Glomerular visceral epithelial cell (primary cell): Measurements from ENCODE around the gene TMEM108.
A peak's percentile ranks its signal among the peaks of the same experiment; 100 is the strongest.

Source experiments
- DNase-seq: peaks from one replicate; pipeline ENCODE4 v3.0.0-alpha.2; 2016; ENCODE audit errors: extremely low spot score

The TMEM108 gene

DNA sequence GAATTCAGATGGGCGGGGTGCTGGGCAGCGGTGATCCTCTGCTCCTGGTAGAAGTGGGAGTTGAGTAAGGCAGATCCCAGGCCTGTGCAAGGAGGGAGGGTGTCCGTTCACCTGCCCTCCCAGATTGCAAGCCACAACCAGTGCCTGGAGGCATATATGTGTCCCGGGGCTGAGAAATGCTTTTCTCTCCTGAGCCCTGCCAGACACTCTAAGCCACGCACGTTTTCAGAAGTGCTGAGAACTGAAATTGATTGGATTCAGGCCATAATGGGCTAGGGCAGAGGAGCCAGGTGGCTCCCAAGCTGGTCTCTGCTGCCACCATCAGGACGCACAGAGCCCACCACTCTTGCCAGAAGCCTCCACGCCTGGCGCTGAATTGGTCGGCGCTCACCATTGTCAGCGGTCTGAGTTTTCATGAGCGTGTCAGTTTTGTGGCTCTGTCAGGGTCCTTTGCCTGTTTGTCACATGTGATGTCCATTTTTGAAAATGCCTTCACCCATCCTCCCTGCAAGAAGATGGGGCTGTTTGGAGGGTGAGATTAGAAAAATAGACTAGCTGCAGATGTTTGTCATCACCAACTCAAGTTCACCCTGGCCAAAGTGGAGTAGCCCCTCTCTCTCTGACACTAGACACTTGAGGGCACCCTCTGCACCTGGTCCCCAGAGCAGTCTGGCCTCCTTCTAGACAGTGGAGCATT lies 346.3 kb downstream of the TMEM108 start:
- peak; percentile 45 for DNase-seq

DNA sequence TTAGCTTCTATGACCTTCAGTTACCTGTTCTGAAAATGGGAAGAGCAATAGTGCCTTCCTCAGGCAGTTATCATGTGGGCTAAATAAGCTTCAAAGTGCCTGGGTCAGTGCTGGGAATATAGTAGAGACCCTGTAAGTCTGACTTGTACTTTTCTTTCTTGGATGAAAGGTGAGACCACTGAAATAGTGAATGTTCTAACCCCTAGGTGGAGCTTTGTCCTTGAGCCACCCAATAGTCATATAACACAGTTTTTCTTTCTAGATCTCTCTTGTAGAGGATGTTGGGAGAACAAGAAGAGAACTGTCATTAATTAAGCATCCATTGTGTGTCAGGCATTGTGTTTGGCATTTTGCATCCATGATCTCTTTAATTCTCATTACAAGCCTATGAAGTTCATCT lies 348.7 kb downstream of the TMEM108 start:
- no peak for DNase-seq

DNA sequence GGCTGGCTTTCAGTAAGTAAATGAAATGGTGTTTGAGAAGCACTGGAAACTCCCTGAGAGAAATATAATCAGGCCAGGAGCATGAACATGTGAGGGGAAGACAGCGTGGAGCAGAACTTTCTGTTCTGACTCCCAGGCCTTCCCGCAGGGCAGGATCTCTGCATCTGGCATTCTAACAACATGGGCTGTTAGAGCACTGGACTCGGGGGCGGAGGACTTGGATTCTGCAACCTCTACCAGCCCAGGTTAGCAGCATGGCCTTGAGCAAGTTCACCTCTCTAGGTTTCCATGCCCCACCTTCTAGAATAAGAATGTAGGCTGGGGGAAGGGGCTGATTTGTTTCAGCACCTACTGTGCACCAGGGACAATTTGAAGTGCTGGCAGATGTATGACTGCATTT lies 349.1 kb downstream of the TMEM108 start:
- DNase-seq = no peak

DNA sequence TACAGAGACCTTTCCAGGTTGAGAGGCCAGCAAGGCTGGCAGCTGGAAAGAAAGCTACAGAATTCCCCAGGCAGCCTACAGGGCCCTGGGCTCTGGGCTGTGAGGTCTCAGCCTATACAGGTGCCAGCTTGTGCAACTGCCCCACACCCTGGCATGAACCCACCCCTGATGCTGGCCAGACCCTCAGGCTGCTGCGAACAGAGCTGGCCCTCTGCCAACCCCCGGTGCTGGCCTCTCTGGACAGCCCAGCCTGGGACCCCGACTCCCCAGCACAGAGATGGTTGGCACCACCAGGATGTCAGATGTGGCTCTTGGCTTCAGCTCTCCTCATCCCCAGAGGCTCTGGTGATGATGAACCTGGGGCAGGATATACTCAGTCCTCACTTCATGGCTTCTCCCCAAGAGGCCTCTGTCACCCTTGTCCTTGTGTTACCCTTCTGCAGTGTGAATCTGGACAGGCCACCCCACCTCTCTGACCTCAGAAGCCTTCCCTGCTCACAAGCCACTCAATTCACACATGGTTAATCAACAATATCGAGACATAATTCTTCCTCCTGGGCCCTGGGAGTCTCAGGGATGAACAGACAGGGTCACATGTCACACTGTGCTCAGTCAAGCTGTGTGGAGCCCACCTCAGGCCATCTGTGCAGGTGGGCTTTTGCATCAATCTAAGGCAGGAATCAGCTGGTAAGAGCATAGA lies 350.7 kb downstream of the TMEM108 start:
- DNase-seq = no peak

DNA sequence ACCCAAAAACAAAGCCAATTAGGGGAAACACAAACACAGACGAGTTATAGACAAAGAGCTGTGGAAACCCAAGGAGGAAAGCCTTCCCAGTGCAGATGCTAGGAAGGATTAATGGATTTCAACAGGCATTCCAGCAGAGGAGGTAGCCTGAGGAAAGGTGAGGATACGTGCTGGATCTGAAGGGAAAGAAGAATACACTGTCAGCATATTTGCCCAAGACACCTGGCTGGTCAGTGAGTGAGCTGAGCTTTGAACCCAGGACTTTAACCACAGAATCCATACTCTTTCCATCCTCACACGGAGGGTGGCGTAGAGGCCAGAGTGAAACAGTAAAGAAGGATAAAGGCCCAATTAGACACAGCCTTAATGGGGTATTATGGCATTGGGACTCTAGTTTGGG lies 352.5 kb downstream of the TMEM108 start:
- no peak for DNase-seq

DNA sequence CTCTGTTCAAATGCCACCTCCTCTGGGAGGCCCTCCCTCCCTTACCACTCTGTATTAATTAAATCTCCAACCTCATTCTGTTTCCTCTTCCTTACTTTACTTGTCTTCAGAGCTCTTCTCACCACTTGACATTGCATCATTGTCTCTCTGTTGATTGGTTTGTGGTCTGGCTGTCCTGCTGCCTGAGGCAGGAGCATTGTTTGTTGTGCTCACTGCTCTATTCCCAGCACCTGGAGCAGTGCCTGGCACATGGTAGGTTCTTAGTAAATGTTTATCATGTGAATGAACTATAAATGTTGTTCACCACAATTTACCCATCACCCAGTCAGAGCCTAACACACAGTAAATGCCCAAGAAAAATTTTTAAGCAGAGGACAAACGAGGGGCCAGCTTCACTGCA lies 355.0 kb downstream of the TMEM108 start:
- no peak for DNase-seq

DNA sequence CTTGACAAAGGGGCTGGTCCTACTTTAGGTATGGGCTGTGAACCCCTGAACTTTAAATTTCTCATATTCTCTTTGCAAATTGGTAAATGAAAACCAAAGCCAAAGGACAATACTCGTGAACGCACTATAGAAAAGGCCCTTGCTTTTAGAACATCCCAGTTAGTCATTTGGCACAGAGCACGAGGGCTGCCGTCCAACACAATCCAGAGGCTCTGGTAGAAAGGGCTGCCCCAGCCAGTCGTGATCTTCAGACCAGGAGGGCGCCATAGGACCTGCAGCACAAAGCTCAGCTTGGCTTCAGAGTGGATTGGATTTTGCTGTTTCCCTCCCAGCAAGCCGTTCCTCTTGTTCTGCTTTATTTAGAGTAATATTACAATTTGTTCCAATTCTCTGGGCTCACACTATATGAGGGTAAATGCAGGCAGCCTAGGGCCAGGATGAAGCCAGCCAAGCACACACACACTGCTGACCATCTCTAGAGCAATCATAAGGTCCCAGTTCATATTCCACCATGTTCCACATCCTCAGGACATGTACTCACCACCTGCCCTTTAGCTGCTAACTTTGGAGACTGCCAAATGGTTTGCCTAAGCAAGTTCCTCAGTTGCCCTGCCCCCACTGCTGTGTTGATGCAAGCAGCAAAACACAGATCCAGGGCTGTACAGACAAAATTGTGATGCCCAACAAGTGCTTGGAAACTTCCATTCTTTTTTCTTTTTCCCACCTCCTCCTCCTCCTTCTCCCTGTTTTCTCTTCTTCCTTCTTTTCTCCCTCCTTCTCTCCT lies 355.7 kb downstream of the TMEM108 start:
- DNase-seq = no peak

DNA sequence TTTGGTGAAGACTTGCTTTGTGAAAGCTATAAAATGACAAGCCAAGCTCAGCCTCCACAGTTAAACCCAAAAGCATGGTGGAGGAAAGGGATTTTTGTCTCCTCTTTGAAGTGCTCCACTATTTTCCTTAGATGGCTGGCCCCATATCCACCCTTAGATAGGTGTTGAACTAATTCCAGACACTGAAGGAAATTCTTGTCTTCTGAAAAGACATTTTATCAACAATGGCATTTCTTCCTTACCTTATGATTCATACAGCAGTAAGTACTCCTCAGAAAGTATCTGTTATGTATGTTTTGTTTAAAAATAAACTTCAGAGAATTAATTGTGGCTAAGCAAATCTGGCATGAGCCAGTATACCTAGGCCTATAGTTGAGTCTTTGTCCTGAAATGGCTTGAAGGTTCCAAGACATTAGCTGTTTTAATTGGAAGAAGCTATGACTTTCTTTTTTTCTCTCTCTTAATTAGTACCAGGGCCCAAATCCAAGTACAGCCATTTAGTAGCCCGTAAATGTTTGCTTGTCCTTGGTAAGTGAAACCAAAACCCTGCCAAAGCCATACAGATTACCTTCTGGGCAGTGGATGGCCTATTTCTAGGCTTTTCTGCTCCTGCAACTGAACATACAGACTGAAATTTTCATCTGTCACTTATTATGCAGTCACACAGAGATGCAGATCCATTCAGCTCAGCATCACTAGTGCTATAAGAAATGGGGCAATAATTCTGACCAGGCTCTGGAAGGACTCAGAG lies 356.5 kb downstream of the TMEM108 start:
- DNase-seq = no peak

DNA sequence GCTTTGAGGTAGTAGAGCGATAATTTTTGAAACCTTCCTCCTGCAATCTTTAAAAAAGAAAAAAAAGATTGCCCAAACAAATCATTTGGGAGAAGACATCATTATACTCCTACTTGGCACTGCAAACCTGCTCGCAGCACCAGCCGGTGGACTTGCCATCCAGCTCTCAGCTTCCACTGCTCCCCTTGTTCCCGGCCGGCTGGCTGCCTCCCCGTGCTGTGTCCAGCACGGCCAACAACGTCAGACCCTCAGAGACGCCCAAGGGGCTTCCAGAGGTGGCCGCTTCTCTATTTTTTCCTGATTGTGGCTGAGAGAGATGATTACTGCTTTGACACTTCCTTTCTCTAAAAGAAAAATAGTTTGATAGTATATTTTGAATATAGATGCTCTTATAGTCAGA lies 358.7 kb downstream of the TMEM108 start:
- DNase-seq = no peak

DNA sequence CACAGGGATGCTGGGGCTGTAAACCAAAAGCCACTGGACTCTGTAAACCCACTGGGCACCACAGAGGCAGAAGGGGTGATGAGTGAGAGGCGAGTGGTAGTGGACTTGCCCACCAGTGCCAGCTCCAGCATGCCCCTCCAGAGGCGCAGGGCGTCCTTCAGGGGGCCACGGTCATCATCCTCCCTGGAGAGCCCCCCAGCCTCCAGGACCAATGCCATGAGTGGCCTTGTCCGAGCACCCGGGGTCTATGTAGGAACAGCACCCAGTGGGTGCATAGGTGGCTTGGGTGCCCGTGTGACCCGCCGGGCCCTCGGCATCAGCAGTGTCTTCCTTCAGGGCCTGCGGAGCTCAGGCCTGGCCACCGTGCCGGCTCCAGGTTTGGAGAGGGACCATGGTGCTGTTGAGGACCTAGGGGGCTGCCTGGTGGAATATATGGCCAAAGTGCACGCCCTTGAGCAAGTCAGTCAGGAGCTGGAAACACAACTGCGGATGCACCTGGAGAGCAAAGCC lies 361.9 kb downstream of the TMEM108 start, which contains the start of gene BFSP2:
BFSP2 (plus strand) TSS at position 51 of the 510 bp plus-strand sequence; CDS start at position 79, 28 bp downstream.
- DNase-seq = no peak

DNA sequence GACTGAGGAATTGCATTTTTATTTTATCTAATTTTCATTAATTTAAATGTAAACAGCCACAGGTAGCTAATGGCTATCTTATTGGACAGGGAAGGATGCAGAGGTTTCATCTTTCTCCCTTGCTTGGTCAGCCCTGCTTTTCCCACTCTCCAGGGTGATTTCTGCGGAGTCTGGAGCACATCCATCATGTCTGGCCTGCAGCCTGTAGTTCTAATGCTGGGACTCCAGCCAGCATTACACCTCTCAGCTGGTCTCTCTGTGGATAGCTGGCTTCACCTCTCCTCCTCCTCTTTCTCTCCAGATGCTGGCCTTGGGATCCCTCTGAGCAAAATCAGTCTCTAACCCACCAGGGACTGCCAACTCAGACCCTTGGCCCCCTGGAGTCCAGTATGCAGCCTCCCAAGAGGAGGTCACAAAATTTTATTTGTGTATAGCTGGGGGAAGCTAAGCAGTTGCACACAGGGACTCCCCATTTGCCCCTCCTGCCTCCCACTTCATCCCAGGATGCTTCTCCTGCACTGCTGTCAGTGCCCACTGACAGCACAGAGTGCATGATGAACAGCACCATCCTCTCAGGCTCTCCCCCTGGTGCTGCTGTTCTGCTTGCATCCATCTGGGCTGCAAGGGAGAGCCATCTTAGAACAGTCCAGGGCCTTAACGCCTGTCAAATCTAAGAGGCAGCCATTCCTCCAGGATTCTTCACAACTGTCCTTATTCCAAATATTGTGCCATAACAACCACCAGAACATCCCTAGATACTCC lies 363.4 kb downstream of the TMEM108 start:
- no peak for DNase-seq

DNA sequence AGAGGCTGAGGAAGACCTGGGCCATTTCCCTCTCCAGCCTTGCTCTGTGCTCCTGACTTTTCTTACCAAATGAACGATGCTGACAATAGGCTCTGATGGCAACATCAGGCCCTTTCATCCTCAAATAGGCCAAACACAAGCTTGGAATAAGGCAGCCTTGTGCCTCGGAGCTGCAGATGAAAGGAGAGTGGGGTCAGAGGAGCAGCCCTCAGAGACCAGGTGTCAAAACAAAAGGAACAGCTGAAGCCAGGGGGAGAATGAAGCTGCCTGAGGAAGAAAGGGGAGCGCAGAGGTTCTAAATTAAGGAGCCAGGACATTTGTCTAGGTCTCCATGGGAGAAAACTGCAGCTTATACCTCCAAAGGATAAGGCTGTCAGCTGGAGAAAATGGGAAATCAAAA lies 366.7 kb downstream of the TMEM108 start:
- no peak for DNase-seq

DNA sequence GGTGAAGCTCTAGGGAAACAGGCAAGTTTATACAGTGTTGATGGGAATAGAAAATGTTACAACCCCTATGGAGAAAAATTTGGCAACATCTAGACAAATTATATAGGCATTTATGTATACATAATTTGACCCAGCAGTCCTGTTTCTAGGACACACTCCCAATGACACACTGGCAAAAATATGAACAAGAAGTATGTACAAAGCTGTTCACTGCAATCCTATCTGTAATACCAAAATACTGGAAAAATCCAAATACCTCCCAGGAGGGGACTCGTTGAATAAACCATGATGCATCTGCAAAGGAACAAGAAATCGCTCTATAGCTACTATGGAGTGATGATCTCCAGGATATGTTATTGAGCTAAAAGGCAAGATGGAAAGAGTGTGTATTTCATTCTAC lies 370.2 kb downstream of the TMEM108 start:
- DNase-seq = no peak

DNA sequence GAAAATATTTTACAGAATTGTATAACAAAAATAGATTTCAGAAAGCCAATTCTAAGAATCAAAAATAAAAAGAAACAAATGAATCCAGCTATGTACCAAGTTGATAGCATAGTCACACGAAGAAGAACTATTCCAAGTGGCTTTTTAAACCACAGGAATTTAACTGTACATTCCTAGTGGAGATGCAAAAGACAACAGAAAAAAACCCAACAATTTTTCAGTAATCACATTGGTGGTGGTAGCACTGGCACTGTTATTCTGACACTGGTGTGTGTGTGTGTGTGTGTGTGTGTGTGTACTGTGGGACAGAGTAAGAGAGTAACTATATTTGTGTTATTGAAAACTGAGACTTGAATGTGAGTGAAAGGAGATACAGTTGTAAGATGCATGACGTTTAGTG lies 370.8 kb downstream of the TMEM108 start:
- peak; percentile 68 for DNase-seq

DNA sequence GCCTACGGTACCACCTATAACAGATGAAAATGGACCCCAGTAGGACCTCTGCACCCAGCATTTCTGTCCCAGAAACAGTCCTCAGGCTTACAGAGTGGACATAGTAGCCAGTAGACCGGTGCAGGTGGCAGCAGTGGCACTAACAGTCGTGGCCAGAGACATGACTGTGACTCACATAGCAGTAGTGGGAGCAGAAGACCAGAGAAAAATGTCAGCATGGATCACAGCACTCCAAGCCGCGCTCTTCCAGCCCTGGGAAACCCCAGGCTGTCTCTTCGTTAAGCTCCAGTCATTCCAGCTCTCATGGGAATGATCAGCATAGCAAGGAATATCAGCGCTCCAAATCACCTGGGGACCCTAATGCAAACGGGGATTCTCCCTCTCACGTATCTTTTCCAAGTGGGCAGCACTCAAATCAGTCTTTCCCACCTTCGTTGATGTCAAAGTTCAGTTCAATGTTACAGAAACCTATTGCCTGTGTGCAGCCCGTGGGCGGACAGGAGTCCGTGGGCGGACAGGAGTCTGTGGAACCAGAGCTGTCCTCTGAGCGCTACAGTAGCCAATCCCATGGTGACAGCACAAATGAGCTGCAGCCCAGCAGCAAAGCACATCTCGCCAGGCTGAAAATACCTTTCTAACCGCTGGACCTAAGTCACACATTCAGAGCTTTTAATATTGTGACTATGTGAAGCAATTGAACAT lies 372.2 kb downstream of the TMEM108 start:
- DNase-seq = peak; percentile 25

DNA sequence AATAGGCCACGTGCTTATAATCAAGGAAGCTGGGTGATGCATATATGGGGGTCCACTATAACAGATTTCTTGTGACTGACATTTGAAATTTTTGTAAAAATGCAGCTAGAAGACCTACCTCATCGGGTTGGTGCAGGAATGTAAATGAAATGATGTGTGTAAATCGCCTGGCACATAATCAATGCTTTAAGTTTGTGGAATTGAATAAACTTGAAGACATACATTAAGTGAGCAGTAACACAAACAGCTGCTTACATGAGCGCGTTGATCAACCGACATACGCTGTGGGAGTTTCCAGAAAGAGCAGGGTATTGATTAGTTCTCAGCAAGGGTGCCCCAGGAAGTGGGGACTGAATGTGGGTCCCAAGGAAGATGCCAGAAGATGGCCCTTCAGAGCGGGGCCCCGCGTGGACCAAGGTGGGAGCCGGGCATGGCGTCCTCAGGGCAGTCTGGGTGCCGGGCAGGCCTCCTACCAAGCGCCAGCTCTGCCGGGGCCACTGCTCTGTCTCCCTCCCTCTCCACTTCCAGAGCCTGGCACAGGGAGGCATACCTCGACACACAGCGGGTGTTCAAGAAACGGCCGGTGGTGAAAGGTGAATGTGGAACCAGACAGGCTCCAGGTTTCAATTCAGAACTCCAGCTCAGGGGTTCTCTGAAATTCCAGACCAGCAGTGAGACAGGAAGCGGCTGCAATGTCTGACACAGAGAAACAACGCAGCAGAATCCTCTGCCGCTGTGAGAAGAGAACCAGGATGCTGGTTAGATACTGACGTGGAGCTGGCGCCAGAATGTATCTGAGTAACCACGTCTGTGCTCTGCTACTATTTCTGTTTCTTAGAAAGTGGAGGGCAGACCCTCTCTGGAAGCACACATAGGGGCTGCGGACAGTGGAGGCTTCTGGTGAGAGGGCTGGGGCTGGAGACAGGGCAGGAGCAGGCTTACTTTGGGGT lies 374.3 kb downstream of the TMEM108 start:
- no peak for DNase-seq

DNA sequence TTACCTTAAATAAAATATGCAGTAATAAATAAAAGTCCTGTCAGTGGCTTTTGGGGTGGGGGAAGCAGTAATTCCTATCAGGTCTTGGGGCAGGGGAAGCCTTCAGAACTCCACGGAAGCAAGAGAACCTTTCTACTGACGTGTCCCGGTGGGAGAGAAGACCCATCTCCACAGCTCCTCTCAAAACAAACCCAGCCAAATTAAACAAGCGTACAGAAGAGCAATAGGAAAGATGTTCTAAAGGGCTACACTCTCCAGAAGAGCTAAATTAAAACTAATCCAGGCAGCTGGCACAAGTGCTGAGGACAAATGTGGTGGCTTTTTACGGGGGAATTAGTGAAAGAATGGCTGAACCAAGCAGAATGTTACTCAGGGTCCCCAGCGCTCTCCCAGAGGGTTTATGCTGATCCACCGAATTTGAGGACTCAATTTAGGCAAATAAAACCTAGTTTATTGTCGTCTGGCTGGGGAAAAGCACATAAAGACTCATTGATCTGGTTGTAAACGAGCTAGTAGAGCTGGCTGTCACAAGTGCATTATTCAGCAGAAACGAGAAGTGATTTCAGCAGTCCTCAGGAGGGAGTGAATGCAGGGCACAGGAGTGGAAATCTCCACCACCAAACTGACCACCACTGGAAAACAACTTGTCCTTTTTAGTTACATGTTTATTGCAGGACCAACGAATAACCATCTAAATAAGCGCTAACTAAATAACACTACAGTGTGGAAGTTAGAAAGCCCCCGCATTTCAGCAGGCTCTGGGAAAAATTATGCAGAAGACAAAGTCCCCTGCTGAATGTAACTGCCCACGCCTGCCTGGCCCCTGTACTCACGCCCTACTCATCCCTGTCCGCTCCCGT lies 375.2 kb downstream of the TMEM108 start:
- DNase-seq = no peak

DNA sequence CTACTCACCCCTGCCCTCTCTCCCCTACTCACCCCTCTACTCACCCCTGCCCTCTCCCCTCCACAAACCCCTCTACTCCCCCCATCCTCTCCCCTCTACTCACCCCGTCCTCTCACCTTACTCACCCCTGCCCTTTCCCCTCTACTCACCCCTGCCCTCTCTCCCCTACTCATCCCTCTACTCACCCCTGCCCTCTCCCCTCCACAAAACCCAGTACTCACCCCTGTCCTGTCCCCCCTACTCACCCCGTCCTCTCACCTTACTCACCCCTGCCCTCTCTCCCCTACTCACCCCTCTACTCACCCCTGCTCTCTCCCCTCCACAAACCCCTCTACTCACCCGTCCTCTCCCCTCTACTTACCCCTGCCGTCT lies 375.8 kb downstream of the TMEM108 start:
- no peak for DNase-seq
